Activated CD4-positive, CD25-positive, alpha-beta regulatory T cell (primary cell): ENCODE measurements around the gene MAP3K9.
A peak's percentile ranks its signal among the peaks of the same experiment; 100 is the strongest.
"Not testable (repeated sequence)": the region's sequence is repeated elsewhere in the genome, so short reads cannot be mapped to it uniquely, and the experiment has no call there.

Experiments used
- DNase-seq, 4 experiments: peaks; one replicate each; lab custom pipeline; 2025; lab: John Stamatoyannopoulos, UW

Gene MAP3K9

DNA sequence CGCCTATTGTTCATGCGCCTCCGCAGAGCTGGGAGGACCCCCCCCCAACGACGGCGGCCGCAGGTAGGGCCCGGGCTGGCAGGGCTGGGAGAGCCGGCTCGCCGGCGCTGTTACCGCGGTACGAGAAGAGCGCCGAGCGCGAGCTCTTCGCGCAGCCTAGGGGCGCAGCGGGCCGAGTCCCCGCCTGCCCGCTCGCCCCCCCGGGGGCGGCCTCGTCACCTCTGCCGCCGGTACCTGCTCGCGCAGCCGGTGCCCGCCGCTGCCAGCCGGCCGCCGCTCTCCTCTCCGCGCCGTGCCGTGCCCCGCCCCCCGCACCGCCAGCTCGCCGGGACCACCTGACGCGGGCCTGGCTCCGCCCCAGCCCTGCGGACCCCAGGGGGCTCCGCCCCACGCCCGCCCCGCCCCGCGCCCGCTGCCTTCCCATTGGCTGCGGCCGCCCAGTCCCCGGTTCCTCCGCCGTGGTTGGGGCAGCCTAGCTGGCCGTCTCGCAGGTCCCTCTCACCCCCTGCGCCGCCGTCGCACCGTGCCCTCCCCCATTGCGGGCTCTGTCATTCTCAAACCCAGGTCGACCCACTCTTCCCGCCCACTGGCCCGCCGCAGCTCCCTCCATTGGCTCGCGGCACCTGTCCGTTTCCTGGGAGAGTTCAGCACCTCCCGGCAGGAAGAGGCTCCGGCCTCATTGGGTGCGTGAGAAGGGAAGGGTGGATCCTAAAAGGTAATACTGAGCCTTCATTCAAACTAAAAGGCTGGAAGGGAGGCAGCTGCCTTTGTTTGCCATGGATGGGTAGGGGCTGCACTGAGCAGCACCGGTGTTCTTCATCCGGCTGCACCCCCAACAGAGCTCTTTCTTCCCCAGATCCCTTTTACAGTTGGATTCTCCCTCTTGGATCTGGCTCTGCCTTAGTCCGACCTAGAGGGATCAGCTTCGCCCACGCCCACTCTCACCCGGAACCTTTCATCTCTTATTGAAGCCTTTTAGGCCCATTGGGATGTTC is at the start of gene MAP3K9:
Gene MAP3K9 (minus strand): TSS at position 289 of the 995 bp plus-strand sequence. CDS start 342 bp downstream, outside the sequence.
- peak; percentile 75 to 84 (median 79) for DNase-seq

- DNase-seq, result no peak
Observed at GRCh38 chr14:70858641-70859040, 49.3 kb upstream of the MAP3K9 start.

- no peak for DNase-seq
Observed at GRCh38 chr14:70857496-70857890, 48.2 kb upstream of the MAP3K9 start.

DNA sequence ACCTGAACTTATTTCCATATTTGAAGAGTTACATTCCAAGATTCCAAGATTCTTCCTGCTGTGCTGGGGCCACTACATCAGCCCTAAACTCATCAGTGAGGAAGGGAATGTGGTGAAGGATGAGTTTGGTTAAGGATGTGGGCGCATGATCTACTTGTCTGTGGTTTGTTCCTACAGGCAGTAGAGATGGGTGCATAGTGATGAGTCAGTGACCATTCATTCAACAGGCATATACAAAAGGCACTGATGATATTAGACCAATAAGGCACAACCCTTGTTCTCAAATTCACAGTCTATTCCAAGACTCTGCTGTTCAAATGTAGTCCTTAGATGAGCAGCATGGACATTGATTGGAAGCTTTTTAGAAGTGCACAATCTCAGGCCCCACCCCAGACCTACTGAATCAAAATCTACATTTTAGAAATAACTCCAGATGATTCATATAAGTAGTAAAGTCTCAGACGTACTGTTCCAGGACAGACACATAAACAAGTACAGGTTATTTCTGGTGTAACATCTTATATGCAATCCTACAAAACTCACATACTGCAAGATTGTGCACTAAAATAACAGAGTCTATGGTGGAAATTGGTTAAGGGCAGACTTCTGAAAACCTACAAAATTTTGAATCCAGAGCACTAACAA is 47.7 kb upstream of the MAP3K9 start:
- DNase-seq, result no peak

DNA sequence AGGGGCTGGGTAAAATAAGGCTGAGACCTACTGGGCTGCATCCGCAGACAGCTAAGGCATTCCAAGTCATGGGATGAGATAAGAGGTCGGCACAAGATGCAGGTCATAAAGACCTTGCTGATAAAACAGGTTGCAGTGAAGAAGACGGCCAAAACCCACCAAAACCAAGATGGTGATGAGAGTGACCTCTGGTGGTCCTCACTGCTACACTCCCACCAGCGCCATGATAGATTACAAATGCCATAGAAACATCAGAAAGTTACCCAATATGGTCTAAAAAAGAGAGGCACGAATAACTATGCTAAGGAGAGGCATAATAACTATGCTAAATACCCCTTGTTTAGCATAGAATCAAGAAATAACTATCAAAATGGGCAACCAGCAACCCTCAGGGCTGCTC is 46.2 kb upstream of the MAP3K9 start:
- no peak for DNase-seq

- not testable (repeated sequence) for DNase-seq
Observed at GRCh38 chr14:70853658-70854057, 44.3 kb upstream of the MAP3K9 start.

DNA sequence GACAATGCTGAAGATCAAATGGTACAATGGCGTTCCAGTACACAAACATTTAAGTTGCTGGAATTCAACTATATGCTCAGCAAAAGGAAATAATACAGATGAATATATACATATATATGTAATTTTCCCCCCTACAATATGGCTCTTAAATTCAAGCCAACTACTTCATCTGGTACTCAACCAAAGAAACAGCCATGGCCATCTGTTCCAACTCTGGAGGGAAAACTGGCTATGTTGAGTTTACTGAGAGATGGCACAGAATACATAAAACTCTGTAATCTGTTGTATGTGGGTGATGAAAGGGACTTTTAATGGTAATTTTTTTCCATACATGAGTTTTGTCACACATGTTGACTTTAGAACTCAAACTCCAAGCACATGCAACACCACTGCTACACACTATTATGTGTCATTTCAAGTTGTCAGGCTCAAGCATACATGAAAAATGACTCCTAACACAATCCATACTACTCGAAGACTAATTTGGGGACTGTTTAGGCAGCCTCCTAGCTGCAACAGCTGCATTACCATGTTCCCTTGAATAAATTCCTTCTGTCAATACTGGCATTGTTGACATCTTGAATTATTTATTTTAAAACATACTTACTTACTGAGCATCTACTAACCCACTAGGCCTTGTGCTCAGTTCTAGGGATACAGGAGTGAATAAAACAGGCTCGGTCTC is 38.2 kb upstream of the MAP3K9 start:
- DNase-seq, result no peak

DNA sequence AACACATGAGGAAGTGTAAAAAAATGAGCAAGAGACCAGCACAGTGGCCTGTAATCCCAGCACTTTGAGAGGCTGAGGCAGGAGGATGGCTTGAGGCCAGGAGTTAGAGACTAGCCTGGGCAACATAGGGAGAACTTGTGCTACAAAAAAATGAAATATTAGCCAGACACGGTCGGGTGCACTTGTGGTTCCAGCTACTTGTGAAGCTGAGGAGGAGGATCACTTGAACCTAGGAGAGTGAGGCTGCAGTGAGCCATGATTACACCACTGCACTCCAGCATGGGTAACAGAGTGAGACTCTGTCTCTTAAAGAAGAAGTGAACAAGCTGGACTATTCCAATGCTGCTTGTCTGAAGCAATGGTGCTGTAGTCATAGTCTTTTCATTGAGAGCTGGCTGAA is 36.3 kb upstream of the MAP3K9 start:
- DNase-seq, result no peak

GRCh38 chr14:70842851-70843462 is 33.6 kb upstream of the MAP3K9 start:
- DNase-seq, result no peak

GRCh38 chr14:70838076-70838475 is 28.8 kb upstream of the MAP3K9 start:
- DNase-seq, result no peak

- DNase-seq, result no peak
Observed at GRCh38 chr14:70836946-70837345, 27.6 kb upstream of the MAP3K9 start.

- no peak for DNase-seq
Observed at GRCh38 chr14:70833884-70834283, 24.6 kb upstream of the MAP3K9 start.

DNA sequence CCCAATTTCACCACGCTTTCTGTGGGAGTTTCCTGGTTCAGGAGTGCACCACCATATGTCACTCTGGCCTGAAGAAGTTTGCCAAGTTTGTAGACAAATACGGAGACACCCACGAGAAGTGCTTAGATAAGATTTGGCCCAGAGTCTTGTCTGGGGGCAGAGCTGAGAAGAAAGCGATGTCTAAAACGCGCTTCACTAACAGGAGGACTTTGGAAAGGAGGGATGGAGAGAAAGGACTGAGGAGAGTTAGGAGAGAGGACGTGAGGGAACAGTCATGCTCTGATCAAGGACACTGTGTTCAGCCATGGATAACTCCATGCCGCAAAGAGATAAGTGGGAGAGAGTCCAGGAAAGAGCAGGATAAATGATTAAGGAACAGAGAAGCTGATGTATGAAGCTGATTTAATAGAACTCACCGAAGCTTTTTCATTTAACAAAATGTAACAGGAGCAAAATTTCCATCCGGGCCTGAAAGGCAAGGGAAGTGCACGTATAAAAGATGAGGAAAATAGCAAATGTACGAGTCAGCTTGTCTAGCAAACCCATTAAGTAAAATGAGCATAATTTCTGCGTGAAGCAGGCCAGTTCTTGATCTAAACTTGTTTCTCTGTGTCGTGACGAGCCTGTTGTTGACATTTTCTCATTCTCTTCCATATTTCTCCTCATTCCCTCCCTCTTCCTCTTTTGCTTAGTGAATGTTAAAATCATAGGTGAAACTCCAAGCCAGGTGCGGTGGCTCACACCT is 23.4 kb upstream of the MAP3K9 start:
- DNase-seq, result no peak

DNA sequence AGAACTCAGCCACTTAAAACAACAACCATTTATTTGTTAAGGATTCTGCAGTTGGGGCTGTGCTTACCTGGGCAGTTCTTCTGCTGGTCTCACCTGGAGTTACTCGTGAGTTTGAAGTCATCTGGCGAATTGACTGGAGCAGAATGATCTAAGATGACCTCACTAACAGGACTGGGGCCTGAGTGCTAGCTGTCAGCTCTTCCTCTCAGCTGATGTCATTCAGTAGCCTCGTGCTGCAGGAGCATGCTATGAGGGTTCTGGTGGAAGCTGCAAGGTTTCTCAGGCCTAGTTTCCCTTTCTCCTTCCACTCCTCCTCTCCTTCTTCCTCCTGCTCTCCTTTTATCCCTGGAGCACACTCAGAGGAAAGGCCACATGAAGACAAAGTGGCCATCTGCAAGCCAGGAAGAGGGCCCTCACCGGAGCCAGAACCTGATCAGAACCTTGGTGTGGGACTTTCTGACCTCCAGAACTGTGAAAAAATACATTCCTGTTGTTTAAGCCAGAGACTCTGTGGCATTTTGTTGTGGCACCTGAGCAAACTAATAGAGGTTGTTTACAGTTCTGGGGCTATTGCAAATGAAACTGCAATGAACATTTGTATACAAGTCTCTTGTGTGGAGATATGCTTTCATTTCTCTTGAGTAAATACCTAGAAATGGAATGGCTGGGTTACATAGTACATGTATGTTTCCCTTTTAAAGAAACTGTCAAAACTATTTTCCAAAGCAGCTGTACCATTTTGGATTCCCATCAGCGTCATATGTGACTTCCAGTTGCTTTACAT is 21.9 kb upstream of the MAP3K9 start:
- DNase-seq, result no peak

GRCh38 chr14:70828188-70828587 is 18.9 kb upstream of the MAP3K9 start:
- no peak for DNase-seq

- DNase-seq, result no peak
Observed at GRCh38 chr14:70827752-70828151, 18.4 kb upstream of the MAP3K9 start.

DNA sequence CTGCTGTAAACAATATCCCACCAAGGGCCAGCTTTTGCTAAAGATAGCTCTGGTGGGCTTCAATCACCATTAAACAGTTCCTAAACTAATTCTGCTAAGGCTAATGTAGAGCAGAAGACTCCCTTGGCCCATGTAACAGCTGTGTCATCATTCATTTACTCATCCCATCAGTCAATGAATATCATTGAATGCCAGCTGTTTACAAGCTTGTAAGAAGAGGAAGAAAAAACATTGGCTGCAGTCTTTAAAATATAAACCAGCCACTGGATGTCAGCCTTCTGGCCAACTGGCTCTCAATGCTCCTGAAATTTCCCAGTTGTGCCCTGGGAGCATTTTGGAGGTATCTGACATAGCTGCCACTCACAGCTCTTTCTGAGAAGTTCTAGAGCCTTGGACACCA is 18.0 kb upstream of the MAP3K9 start:
- DNase-seq, result no peak

DNA sequence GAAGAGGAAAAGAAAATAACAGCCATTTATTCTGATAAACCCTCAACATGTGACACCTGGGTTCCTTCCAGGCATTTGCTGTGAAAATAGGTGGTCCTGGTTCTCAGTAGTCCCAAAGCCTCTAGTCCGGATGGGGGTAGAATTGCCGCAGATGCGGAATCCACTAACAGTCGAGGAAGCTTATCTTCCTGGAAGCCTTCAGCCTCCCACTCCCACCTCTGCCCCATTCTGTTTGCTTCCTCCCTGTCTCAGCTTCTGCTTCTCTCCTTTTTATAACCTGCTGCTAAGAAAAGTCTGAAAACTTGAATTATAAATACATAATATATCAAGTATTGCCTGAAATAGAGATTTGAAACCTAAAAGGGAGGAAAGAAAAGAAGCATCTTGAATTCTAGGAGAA is 14.0 kb upstream of the MAP3K9 start:
- DNase-seq, result no peak

GRCh38 chr14:70822530-70823185 is 13.3 kb upstream of the MAP3K9 start:
- no peak for DNase-seq
